Activated T-cell treated with anti-CD3 and anti-CD28 coated beads, Interleukin-2, amount 50 U/mL, for 4 hours (primary cell): ENCODE measurements around the gene NEMF. TPM values are rescaled to one million over a fixed set of nuclear protein-coding genes. Genes with fewer than 3 reads are reported as not detected.
"Not testable (repeated sequence)": the region's sequence is repeated elsewhere in the genome, so short reads cannot be mapped to it uniquely, and the experiment has no call there.

ENCODE experiments used
- ATAC-seq, 2 donors: fragments of 200-7000 bp; cut with Tn5 transposase; one replicate each; pipeline ENCODE4 v1.10.0; 2021
- DNase-seq: peaks from one replicate; pipeline ENCODE4 v3.0.0-alpha.2; 2020
- H3K27me3 Mint-ChIP-seq: one replicate; pipeline ENCODE4 v1.8.0; 2021; ENCODE audit warnings: low read depth, mixed read lengths
- H3K36me3 Mint-ChIP-seq: one replicate; pipeline ENCODE4 v1.8.0; 2022; ENCODE audit warnings: mixed read lengths; ENCODE audit not compliant: insufficient read depth
- H3K4me1 Mint-ChIP-seq: one replicate; pipeline ENCODE4 v1.8.0; 2021; ENCODE audit warnings: low read depth, mixed read lengths
- H3K4me3 Mint-ChIP-seq: one replicate; pipeline ENCODE4 v1.8.0; 2021; ENCODE audit warnings: mild to moderate bottlenecking, moderate library complexity, mixed read lengths
- H3K9me3 Mint-ChIP-seq: one replicate; pipeline ENCODE4 v1.8.0; 2021; ENCODE audit warnings: mixed read lengths
- total RNA-seq, 3 donors: library from RNA; stranded (reverse); gene quantifications; one replicate each; pipeline ENCODE4 v1.2.1, GENCODE V29; 2021

NEMF gene
- total RNA-seq, 3 donors from 2014 or later, result 53.0 to 54.0 (median 53.2) TPM

GRCh38 chr14:49767270-49767570 is 85.4 kb downstream of the NEMF start:
- no peaks in the 10 kb centered on the region for H3K27me3 Mint-ChIP-seq
- no peak for ATAC-seq
- H3K36me3 Mint-ChIP-seq, result peaks cover 2% of the 10 kb centered on the region
- H3K9me3 Mint-ChIP-seq, result no peaks in the 10 kb centered on the region
- DNase-seq, result no peak
- peak overlapping the region; percentile 92 for H3K4me3 Mint-ChIP-seq
- peaks cover 32% of the 10 kb centered on the region for H3K4me1 Mint-ChIP-seq

GRCh38 chr14:49766839-49767238 is 85.7 kb downstream of the NEMF start:
- no peak for ATAC-seq
- H3K27me3 Mint-ChIP-seq, result no peaks in the 10 kb centered on the region
- peaks cover 2% of the 10 kb centered on the region for H3K36me3 Mint-ChIP-seq
- peaks cover 32% of the 10 kb centered on the region for H3K4me1 Mint-ChIP-seq
- peak overlapping the region; percentile 92 for H3K4me3 Mint-ChIP-seq
- no peaks in the 10 kb centered on the region for H3K9me3 Mint-ChIP-seq
- DNase-seq, result no peak

- ATAC-seq, result no peak
- Mint-ChIP-seq H3K27me3 (no peaks in the 10 kb centered on the region), H3K4me3 (no peak overlapping the region), H3K36me3 (no peaks in the 10 kb centered on the region), H3K4me1 (peaks cover 4% of the 10 kb centered on the region), H3K9me3 (no peaks in the 10 kb centered on the region)
- DNase-seq, result no peak
Observed at GRCh38 chr14:49761839-49762551, 90.6 kb downstream of the NEMF start.

DNA sequence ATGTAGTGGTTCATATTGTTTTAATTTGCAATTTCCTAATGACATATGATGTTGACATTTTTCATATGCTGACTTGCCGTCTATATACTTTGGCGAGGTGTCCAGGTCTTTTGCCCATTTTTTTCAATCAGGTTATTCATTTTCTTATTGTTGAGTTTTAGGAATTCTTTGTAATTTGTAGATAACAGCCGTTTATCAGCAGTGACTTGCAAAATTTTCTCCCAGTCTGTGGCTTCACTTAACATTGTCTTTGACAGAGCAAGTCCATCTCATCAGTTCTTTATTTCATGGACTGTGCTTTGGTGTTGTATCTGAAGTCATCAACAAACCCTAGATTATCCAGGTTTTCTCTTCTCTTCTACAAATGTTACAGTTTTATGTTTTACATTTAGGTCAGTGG is 97.2 kb downstream of the NEMF start:
- no peak for DNase-seq
- H3K36me3 Mint-ChIP-seq, result peaks cover 7% of the 10 kb centered on the region
- H3K9me3 Mint-ChIP-seq, result peaks cover 4% of the 10 kb centered on the region
- H3K4me3 Mint-ChIP-seq, result no peak overlapping the region
- no peaks in the 10 kb centered on the region for H3K27me3 Mint-ChIP-seq
- H3K4me1 Mint-ChIP-seq, result no peaks in the 10 kb centered on the region
- ATAC-seq, result no peak

GRCh38 chr14:49754570-49755097 is 98.0 kb downstream of the NEMF start:
- Mint-ChIP-seq H3K27me3 (no peaks in the 10 kb centered on the region), H3K4me1 (no peaks in the 10 kb centered on the region), H3K4me3 (no peak overlapping the region), H3K36me3 (peaks cover 7% of the 10 kb centered on the region), H3K9me3 (peaks cover 4% of the 10 kb centered on the region)
- no peak for ATAC-seq
- no peak for DNase-seq

- not testable (repeated sequence) for H3K4me3 Mint-ChIP-seq, H3K4me1 Mint-ChIP-seq, ATAC-seq, H3K27me3 Mint-ChIP-seq, H3K9me3 Mint-ChIP-seq, DNase-seq
- peaks cover 17% of the 10 kb centered on the region for H3K36me3 Mint-ChIP-seq
Observed at GRCh38 chr14:49746476-49746875, 106.1 kb downstream of the NEMF start.

DNA sequence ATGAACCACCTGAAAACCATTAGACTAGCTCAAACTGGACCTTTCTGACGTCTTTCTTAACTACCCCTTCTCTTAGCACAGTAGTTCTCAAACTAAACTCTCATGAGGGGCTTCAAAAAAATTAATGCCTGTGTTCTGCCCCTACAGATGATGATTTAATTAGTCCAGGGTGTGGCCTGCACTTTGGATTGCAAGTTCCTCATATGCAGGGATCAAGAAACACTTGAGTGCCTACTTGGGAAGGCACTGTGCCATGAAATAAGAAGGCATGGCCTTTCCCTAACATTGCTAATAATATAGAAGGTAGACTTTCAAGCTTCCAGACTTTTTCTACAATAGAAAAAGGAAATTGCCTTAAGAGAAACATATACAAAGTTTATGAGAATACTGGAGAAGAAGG is 107.4 kb downstream of the NEMF start:
- peaks cover 17% of the 10 kb centered on the region for H3K36me3 Mint-ChIP-seq
- no peaks in the 10 kb centered on the region for H3K4me1 Mint-ChIP-seq
- no peaks in the 10 kb centered on the region for H3K27me3 Mint-ChIP-seq
- no peak overlapping the region for H3K4me3 Mint-ChIP-seq
- no peaks in the 10 kb centered on the region for H3K9me3 Mint-ChIP-seq
- DNase-seq (no peak), ATAC-seq (no peak)

DNA sequence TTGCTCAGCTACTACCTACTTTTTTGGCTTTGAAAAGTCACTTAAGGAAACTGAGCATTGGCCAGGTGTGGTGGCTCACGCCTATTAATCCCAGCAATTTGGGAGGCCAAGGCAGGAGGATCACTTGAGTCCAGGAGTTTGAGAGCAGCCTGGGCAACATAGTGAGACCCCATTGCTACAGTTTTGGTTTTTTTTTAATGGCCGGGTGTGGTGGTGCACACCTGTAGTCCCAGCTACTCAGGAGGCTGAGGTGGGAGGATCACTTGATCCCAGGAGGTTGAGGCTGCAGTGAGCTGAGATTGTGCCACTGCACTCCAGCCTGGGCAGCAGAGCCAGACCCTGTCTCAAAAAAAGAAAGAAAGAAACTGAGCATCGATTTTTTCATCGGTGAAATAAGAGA is 116.9 kb downstream of the NEMF start:
- H3K4me1 Mint-ChIP-seq, H3K9me3 Mint-ChIP-seq, H3K4me3 Mint-ChIP-seq, DNase-seq, H3K27me3 Mint-ChIP-seq, ATAC-seq: not testable (repeated sequence)
- peaks cover 24% of the 10 kb centered on the region for H3K36me3 Mint-ChIP-seq

DNA sequence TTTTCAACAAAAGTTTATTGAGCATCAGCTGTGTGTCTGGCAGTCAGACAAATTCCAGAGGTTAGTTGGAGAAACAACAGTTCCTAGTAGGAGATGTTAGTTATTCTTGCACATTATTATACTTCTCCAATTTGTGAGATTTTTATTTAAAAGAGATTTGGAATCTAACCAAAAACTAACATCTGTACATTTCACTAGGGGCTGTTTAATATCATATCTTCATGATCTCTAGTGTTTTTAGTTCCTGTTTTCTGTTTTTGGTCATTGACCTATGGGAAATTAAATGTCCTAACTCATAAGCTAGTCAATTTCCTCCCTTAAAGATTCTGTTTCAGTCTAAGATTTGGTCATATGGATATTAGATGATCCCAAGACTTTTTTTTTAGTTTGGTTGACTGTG is 118.8 kb downstream of the NEMF start:
- Mint-ChIP-seq H3K4me3 (no peak overlapping the region), H3K4me1 (no peaks in the 10 kb centered on the region), H3K36me3 (peaks cover 20% of the 10 kb centered on the region), H3K9me3 (no peaks in the 10 kb centered on the region), H3K27me3 (no peaks in the 10 kb centered on the region)
- ATAC-seq, result no peak
- no peak for DNase-seq

GRCh38 chr14:49732896-49733295 is 119.7 kb downstream of the NEMF start:
- no peak for ATAC-seq
- H3K27me3 Mint-ChIP-seq, result no peaks in the 10 kb centered on the region
- no peaks in the 10 kb centered on the region for H3K4me1 Mint-ChIP-seq
- H3K36me3 Mint-ChIP-seq, result peaks cover 24% of the 10 kb centered on the region
- H3K4me3 Mint-ChIP-seq, result no peak overlapping the region
- H3K9me3 Mint-ChIP-seq, result no peaks in the 10 kb centered on the region
- DNase-seq, result no peak

Other genes starting within 250 kb of the NEMF start
- 100 to 1,000 TPM; 294 to 316 (median 301) TPM for gene RPL36AL, start 232.2 kb downstream of the NEMF start, total RNA-seq
- 10 to 100 TPM; 53.8 to 55.0 (median 54.6) TPM for gene MGAT2, start 232.0 kb downstream of the NEMF start, total RNA-seq
- 10 to 100 TPM; 17.0 to 18.9 (median 17.3) TPM for gene DNAAF2, start 217.5 kb downstream of the NEMF start, total RNA-seq
- gene POLE2, start 164.6 kb downstream of the NEMF start, total RNA-seq, result 10 to 100 TPM; 23.8 to 33.1 (median 31.7) TPM
- 1 to 10 TPM in 2 of 3 donors, under 1 TPM in 1; 0.57 to 1.8 (median 1.2) TPM for gene KLHDC1, start 159.7 kb downstream of the NEMF start, total RNA-seq
- 10 to 100 TPM; 19.0 to 23.4 (median 22.5) TPM for gene KLHDC2, start 84.6 kb downstream of the NEMF start, total RNA-seq
- gene ARF6, start 40.3 kb upstream of the NEMF start, total RNA-seq, result 100 to 1,000 TPM; 134 to 148 (median 143) TPM